Measurements from ENCODE around the gene MLLT10. TPM values are rescaled to one million over a fixed set of nuclear protein-coding genes. Genes with fewer than 3 reads are reported as not detected.

The MLLT10 gene
- total RNA-seq, 1 donor from 2014 or later, result 50.9 TPM

DNA sequence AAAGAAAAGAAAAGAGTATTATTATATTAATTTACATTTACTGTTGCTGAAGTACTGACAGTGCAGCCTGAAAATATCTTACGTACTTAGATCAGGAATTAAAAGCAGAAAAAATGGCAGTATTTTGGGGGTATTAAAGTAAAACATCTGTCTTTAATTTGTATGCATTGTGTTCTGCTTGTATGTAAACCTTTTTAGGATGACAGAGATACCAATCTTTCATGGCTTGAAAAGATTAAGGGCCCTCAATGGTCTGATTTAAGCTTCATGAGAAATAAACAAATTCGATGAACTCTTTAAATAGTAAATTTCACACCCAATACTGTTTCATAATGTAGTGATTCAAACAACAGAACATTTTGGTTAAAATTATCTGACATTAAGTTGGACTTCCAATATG lies 116.3 kb downstream of the MLLT10 start:
- Mint-ChIP-seq H3K27me3 (ENCODE audit: unreplicated experiment) (no peaks in the 10 kb centered on the region), H3K4me3 (ENCODE audit: unreplicated experiment) (no peak overlapping the region), H3K4me1 (ENCODE audit: low read depth, unreplicated experiment) (peaks cover 4% of the 10 kb centered on the region), H3K9me3 (ENCODE audit: unreplicated experiment) (no peaks in the 10 kb centered on the region), H3K27ac (ENCODE audit: unreplicated experiment) (no peak overlapping the region), H3K36me3 (ENCODE audit: unreplicated experiment) (no peaks in the 10 kb centered on the region)
- TF ChIP-seq, protein P1, sequence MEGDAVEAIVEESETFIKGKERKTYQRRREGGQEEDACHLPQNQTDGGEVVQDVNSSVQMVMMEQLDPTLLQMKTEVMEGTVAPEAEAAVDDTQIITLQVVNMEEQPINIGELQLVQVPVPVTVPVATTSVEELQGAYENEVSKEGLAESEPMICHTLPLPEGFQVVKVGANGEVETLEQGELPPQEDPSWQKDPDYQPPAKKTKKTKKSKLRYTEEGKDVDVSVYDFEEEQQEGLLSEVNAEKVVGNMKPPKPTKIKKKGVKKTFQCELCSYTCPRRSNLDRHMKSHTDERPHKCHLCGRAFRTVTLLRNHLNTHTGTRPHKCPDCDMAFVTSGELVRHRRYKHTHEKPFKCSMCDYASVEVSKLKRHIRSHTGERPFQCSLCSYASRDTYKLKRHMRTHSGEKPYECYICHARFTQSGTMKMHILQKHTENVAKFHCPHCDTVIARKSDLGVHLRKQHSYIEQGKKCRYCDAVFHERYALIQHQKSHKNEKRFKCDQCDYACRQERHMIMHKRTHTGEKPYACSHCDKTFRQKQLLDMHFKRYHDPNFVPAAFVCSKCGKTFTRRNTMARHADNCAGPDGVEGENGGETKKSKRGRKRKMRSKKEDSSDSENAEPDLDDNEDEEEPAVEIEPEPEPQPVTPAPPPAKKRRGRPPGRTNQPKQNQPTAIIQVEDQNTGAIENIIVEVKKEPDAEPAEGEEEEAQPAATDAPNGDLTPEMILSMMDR (IDR thresholded peaks at IDR 0.05; ENCODE audit: partially characterized antibody, unreplicated experiment), result no peak
- DNase-seq, result no peak

DNA sequence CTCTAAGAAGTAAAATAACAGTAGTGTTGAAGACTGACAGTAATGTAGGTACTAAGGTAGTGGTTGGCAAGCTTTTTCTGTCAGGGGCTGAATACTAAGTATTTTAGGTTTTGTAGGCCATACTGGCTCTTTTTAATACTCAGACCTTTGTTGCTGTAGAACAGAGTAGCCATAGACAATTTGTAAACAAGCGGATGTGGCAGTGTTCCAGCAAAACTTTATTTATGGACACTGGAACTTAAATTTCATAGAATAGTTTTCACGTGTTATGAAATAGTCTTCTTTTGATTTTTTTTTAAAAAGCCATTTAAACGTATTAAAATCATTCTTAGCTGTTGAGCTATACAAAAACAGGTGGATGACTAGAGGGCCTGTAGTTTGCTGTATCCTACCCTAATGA lies 121.2 kb downstream of the MLLT10 start:
- Mint-ChIP-seq H3K36me3 (ENCODE audit: unreplicated experiment) (no peaks in the 10 kb centered on the region), H3K4me1 (ENCODE audit: low read depth, unreplicated experiment) (no peaks in the 10 kb centered on the region), H3K27ac (ENCODE audit: unreplicated experiment) (no peak overlapping the region), H3K9me3 (ENCODE audit: unreplicated experiment) (no peaks in the 10 kb centered on the region), H3K4me3 (ENCODE audit: unreplicated experiment) (no peak overlapping the region), H3K27me3 (ENCODE audit: unreplicated experiment) (no peaks in the 10 kb centered on the region)
- TF ChIP-seq, protein P1 (IDR thresholded peaks at IDR 0.05; ENCODE audit: partially characterized antibody, unreplicated experiment), result no peak
- no peak for DNase-seq

DNA sequence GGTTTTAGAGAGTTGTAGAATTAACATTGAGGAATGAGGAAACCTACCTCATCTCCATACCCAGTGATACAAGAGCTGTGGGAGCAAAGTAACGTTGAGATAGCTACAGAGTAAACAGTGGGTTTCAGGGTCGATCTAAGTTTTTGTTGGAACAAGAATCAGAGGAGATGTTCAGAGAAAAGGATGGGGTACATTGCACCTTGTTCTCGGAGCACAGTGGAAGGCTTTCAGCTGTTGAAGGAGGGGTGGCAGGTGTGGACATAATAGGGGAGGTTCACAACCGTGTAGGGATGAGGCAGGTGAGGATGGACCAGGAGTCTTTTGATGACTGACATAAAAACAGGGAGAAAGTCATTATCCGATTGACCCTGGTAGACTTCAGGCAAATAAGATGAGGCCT lies 121.7 kb downstream of the MLLT10 start:
- H3K27ac Mint-ChIP-seq (ENCODE audit: unreplicated experiment), result no peak overlapping the region

DNA sequence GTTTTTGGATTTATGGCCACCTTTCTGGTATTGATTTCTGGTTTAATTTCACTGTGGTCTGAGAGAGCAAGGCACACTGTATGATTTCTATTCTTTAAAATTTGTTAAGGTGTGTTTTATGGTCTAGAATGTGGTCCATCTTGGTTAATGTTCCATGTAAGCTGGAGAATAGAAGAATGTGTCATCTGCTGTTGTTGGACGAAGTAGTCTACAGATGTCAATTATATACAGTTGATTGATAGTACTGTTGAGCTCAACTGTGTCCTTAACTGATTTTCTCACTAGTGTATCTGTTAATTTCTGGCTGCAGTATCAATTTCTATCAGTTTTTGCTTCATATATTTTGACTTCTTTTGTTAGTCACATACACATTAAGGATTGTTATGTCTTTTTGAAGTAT lies 127.1 kb downstream of the MLLT10 start:
- Mint-ChIP-seq H3K36me3 (ENCODE audit: unreplicated experiment) (no peaks in the 10 kb centered on the region), H3K9me3 (ENCODE audit: unreplicated experiment) (no peaks in the 10 kb centered on the region), H3K4me3 (ENCODE audit: unreplicated experiment) (no peak overlapping the region), H3K27me3 (ENCODE audit: unreplicated experiment) (peaks cover 2% of the 10 kb centered on the region), H3K4me1 (ENCODE audit: low read depth, unreplicated experiment) (peaks cover 4% of the 10 kb centered on the region), H3K27ac (ENCODE audit: unreplicated experiment) (no peak overlapping the region)
- TF ChIP-seq, protein P1 (IDR thresholded peaks at IDR 0.05; ENCODE audit: partially characterized antibody, unreplicated experiment), result no peak
- DNase-seq, result no peak

More for the DNA sequence above, 121.7 kb downstream of the MLLT10 start:
- no peaks in the 10 kb centered on the region for H3K27me3 Mint-ChIP-seq (ENCODE audit: unreplicated experiment)
- no peak overlapping the region for H3K4me3 Mint-ChIP-seq (ENCODE audit: unreplicated experiment)
- H3K4me1 Mint-ChIP-seq (ENCODE audit: low read depth, unreplicated experiment), result no peaks in the 10 kb centered on the region
- TF ChIP-seq, protein P1 (IDR thresholded peaks at IDR 0.05; ENCODE audit: partially characterized antibody, unreplicated experiment), result no peak
- DNase-seq, result no peak
- no peaks in the 10 kb centered on the region for H3K9me3 Mint-ChIP-seq (ENCODE audit: unreplicated experiment)
- no peaks in the 10 kb centered on the region for H3K36me3 Mint-ChIP-seq (ENCODE audit: unreplicated experiment)

DNA sequence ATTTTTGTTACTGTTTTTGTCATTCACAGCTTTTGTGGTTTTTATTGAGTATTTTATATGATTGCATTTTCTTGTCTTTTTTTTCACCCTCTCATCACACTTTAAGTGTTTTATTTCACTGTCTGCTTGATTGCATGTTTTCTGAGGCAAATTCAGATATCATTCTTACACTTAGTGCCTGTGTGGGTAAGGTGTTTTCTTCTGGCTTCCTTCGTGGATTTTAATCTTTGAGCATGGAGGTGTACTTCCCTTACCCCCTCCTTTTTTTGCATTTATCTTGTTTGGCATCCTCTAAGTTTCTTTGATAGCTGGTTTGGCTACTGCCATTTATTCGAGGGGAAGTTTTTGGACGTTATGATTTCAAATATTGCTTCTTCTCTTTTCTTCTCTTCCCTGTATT lies 127.9 kb downstream of the MLLT10 start:
- Mint-ChIP-seq H3K4me3 (ENCODE audit: unreplicated experiment) (no peak overlapping the region), H3K27ac (ENCODE audit: unreplicated experiment) (no peak overlapping the region), H3K4me1 (ENCODE audit: low read depth, unreplicated experiment) (peaks cover 4% of the 10 kb centered on the region), H3K9me3 (ENCODE audit: unreplicated experiment) (no peaks in the 10 kb centered on the region), H3K36me3 (ENCODE audit: unreplicated experiment) (no peaks in the 10 kb centered on the region), H3K27me3 (ENCODE audit: unreplicated experiment) (peaks cover 2% of the 10 kb centered on the region)
- no peak for DNase-seq
- TF ChIP-seq, protein P1 (IDR thresholded peaks at IDR 0.05; ENCODE audit: partially characterized antibody, unreplicated experiment), result no peak
